ENCODE measurements around the gene ATR. TPM values are rescaled to one million over a fixed set of nuclear protein-coding genes. Genes with fewer than 3 reads are reported as not detected.
"Not testable (repeated sequence)": the region's sequence is repeated elsewhere in the genome, so short reads cannot be mapped to it uniquely, and the experiment has no call there.

Gene ATR
- total RNA-seq, 4 donors from 2014 or later: 15.0 to 36.0 (median 15.9) TPM

- no peaks in the 10 kb centered on the region for H3K36me3 ChIP-seq
- H3K27me3 ChIP-seq: no peaks in the 10 kb centered on the region
- H3K4me1 ChIP-seq: no peaks in the 10 kb centered on the region
- DNase-seq (ENCODE audit: low spot score in 2 of 2): no peak
- 88% methylated on average over 1 of the region's 1 CpG for WGBS
- H3K27ac ChIP-seq: no peak overlapping the region
- TF ChIP-seq CTCF (IDR thresholded peaks at IDR 0.05): no peak
- no peak for TF ChIP-seq EP300 (IDR thresholded peaks at IDR 0.05)
- TF ChIP-seq POLR2AphosphoS5 (IDR thresholded peaks at IDR 0.05): no peak
- no peak for TF ChIP-seq POLR2A (IDR thresholded peaks at IDR 0.05)
- no peaks in the 10 kb centered on the region for H3K9me3 ChIP-seq
- H3K4me3 ChIP-seq: no peak overlapping the region
Observed at GRCh38 chr3:142613491-142613890, 35.0 kb upstream of the ATR start.

- TF ChIP-seq CTCF (IDR thresholded peaks at IDR 0.05): no peak
- TF ChIP-seq POLR2A (IDR thresholded peaks at IDR 0.05): no peak
- no peak for TF ChIP-seq POLR2AphosphoS5 (IDR thresholded peaks at IDR 0.05)
- TF ChIP-seq EP300 (IDR thresholded peaks at IDR 0.05): no peak
- Histone ChIP-seq H3K4me1 (no peaks in the 10 kb centered on the region), H3K27ac (no peak overlapping the region), H3K9me3 (no peaks in the 10 kb centered on the region), H3K36me3 (no peaks in the 10 kb centered on the region), H3K27me3 (no peaks in the 10 kb centered on the region), H3K4me3 (no peak overlapping the region)
- no peak for DNase-seq (ENCODE audit: low spot score in 2 of 2)
- 100% methylated on average over 1 of the region's 1 CpG for WGBS
Observed at GRCh38 chr3:142611206-142611605, 32.7 kb upstream of the ATR start.

GRCh38 chr3:142609136-142609535, 30.6 kb upstream of the ATR start:
- WGBS: 91% methylated on average over 1 of the region's 1 CpG
- Histone ChIP-seq H3K4me3 (no peak overlapping the region), H3K4me1 (no peaks in the 10 kb centered on the region), H3K27ac (no peak overlapping the region), H3K27me3 (no peaks in the 10 kb centered on the region), H3K36me3 (no peaks in the 10 kb centered on the region), H3K9me3 (no peaks in the 10 kb centered on the region)
- DNase-seq (ENCODE audit: low spot score in 2 of 2): no peak
- TF ChIP-seq POLR2AphosphoS5 (IDR thresholded peaks at IDR 0.05): no peak
- no peak for TF ChIP-seq POLR2A (IDR thresholded peaks at IDR 0.05)
- no peak for TF ChIP-seq CTCF (IDR thresholded peaks at IDR 0.05)
- no peak for TF ChIP-seq EP300 (IDR thresholded peaks at IDR 0.05)

GRCh38 chr3:142608631-142609030, 30.1 kb upstream of the ATR start:
- TF ChIP-seq POLR2A (IDR thresholded peaks at IDR 0.05) (no peak), POLR2AphosphoS5 (IDR thresholded peaks at IDR 0.05) (no peak), EP300 (IDR thresholded peaks at IDR 0.05) (no peak), CTCF (IDR thresholded peaks at IDR 0.05) (no peak)
- no peak for DNase-seq (ENCODE audit: low spot score in 2 of 2)
- H3K27me3 ChIP-seq: no peaks in the 10 kb centered on the region
- 73% methylated on average over 1 of the region's 1 CpG for WGBS
- H3K4me1 ChIP-seq: no peaks in the 10 kb centered on the region
- no peak overlapping the region for H3K4me3 ChIP-seq
- no peak overlapping the region for H3K27ac ChIP-seq
- no peaks in the 10 kb centered on the region for H3K9me3 ChIP-seq
- H3K36me3 ChIP-seq: no peaks in the 10 kb centered on the region

- Histone ChIP-seq H3K27me3 (no peaks in the 10 kb centered on the region), H3K36me3 (no peaks in the 10 kb centered on the region), H3K27ac (no peak overlapping the region), H3K9me3 (no peaks in the 10 kb centered on the region), H3K4me1 (no peaks in the 10 kb centered on the region), H3K4me3 (no peak overlapping the region)
- no peak for DNase-seq (ENCODE audit: low spot score in 2 of 2)
- TF ChIP-seq POLR2A (IDR thresholded peaks at IDR 0.05) (no peak), EP300 (IDR thresholded peaks at IDR 0.05) (no peak), POLR2AphosphoS5 (IDR thresholded peaks at IDR 0.05) (no peak), CTCF (IDR thresholded peaks at IDR 0.05) (no peak)
Observed at GRCh38 chr3:142604940-142605339, 26.4 kb upstream of the ATR start.

- H3K27me3 ChIP-seq; H3K36me3 ChIP-seq; H3K4me1 ChIP-seq; H3K9me3 ChIP-seq; DNase-seq (ENCODE audit: low spot score in 2 of 2); H3K27ac ChIP-seq; H3K4me3 ChIP-seq: not testable (repeated sequence)
- WGBS: 93% methylated on average over 7 of the region's 7 CpGs
Observed at GRCh38 chr3:142603386-142603705, 24.8 kb upstream of the ATR start.
